Effector CD8-positive, alpha-beta T cell (primary cell): Measurements from ENCODE around the gene PRXL2B.
"Not testable (repeated sequence)": the region's sequence is repeated elsewhere in the genome, so short reads cannot be mapped to it uniquely, and the experiment has no call there.

Source experiments
- DNase-seq: peaks from one replicate; lab custom pipeline; 2025; lab: John Stamatoyannopoulos, UW

Gene PRXL2B

DNA sequence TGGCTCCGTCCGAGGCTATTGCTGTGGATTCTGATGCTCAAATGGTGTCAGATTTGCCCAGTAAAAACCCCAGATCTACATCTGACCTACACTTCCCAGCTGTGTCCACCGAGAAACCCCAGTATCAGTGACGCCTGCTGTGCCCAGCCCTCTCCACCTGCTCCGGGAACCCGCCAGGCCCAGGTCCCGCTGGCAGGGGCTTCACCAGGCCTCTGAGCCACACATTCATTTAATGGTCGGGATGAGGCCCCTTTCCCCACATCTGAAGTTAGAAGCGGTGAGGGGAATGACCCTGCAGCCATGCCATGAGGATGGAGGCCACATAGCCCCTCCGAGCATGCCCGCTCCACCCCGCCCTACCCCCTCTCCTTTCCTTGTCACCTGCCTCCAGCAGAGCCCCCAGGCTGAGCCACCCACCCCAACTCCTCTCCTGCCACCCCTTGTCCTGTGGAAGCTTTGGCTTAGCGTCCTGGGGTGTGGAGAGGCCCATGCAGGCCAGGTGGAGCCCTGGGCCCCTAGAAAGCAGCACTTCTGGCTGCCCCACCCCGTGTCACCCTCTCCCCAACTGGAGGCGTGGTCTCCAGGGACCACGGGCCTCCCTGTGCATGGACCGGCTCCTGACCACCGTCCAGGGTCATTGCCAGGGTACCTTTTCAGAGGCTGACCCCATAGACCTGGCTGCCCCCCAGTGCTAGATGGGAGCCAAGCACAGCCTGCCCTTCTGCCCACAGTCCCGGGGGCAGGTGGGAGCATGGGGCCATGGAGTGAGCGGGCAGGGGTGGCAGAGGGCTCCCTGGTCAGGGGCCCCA, 22.4 kb upstream of the PRXL2B start:
- DNase-seq = no peak

DNA sequence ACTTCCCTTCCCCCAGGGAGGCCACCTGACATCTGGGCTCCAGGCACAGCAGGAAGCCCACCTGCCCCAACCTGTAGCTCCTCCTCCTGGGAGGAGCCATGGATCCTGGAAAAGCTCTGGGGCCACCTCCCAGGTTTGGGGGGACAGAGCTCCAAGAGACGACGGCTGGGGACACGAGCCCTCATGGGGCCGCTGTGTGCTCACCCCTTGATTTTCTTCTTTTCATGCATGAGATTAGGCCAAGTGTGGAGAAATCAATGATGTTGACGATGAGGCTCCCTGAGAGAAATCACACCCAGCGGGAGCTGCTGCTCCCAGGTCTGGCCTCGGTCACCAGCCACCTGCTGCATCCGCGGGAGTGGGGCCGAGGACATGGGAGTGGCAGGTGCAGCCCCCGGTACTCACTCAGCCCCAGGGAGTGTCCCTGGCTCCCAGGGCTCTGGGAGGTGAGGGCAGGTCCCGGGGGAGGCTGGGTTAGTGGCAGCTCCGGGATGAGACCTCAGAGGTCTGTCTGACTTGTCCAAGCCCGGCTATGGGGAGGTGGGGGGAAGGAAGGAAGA, 21.7 kb upstream of the PRXL2B start:
- DNase-seq = no peak

- DNase-seq = no peak
Observed at GRCh38 chr1:2566101-2567045, 20.2 kb upstream of the PRXL2B start.

GRCh38 chr1:2567083-2567679, 19.4 kb upstream of the PRXL2B start:
- no peak for DNase-seq

- not testable (repeated sequence) for DNase-seq
Observed at GRCh38 chr1:2568187-2568816, 18.3 kb upstream of the PRXL2B start.

- no peak for DNase-seq
Observed at GRCh38 chr1:2569060-2569459, 17.5 kb upstream of the PRXL2B start.

- DNase-seq = not testable (repeated sequence)
Observed at GRCh38 chr1:2569703-2570102, 16.9 kb upstream of the PRXL2B start.

DNA sequence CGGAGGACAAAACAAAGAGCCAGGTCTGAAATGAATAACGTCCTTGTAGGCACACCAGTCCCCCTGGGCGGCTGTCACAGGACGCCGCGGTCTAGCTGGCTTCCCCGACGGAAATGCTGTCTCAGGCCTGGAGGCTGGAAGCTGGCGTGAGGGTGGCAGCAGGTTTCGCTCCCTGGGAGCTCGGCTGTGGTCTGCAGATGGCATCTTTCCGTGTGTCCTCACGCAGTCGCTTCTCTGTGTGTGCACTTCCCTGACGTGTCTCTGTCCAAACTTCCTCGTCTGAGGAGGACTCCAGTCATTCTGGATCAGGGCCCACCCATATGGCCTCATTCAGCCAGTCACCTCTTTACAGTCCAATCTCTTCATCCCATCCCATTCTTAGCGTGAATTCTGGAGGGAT, 16.2 kb upstream of the PRXL2B start:
- DNase-seq = no peak

DNA sequence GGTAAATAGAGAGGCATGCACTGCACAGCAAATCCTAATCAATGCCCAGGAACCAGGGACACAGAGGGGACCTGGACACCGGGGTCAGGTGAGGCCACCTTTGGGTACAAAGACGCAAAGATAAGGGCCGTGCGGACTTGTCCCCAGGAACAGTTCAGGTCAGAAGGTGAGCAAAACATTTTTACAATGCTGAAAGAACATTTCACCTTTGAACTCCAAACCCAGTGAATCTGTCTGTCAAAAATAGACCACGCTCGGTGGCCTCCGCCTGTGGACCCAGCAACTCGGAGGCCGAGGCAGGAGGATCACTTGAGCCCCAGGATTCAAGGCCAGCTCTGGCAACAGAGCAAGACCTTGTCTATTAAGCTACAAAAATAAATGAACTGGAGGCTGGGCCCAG, 15.2 kb upstream of the PRXL2B start:
- DNase-seq = no peak

GRCh38 chr1:2573250-2573920, 13.2 kb upstream of the PRXL2B start:
- DNase-seq = no peak

DNA sequence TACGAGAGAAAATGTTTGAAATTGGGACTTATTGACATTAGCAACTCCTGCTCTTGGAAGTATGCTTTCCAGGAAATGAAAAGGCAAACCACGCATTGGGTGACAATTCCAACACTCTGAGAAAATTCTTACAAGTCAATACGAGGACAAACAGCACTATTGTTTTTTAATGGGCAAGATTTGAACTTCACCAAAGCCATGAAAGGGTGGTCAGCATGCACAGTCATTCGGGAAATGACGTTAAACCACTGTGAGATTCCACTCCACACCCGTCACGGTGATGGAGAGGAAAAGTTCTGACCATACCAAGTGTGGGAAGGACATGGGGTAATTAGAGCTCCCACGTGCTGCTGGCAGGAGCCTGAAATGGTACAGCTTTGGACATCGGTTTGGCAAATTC, 12.2 kb upstream of the PRXL2B start:
- no peak for DNase-seq

DNA sequence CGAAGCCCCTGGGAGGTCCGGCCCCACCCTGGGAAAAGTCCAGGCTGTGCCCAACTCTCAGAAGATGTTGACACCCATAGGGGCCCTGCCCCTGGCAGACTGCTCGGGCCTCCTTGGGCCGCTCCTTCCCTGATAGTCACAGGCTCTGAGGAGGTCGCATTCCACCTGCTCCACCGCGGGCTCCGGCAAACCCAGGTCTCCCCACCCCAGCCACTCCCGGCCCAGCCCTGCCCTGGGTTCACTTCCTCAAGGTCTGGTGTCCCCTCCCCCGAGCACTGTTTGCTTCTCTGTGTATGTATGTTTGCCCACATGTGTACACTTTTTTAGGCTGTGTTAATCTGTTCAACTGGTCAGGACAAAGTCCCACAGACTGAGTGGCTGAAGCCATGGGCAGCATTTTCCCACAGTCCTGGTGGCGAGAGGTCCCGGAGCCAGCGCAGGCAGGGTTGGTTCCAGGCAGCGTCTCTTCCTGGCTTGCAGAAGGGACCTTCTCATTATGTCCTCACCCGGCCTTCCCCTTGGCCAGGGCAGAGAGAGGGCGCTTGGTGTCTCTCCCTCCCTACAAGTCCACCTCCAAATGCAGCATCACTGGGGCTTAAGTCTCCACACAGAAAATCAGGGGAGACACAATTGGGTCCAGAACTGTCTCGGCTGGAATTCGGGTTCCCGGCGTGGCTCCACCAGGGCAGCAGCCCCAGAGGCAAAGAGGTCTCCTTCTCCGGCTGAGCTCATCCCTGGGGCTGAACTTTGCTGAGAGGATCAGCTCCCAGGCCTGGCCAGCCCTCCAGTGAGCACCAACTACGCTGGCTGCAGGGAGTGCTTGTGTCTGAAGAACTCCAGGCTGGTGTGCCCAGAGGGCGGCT, 10.5 kb upstream of the PRXL2B start:
- DNase-seq = no peak

DNA sequence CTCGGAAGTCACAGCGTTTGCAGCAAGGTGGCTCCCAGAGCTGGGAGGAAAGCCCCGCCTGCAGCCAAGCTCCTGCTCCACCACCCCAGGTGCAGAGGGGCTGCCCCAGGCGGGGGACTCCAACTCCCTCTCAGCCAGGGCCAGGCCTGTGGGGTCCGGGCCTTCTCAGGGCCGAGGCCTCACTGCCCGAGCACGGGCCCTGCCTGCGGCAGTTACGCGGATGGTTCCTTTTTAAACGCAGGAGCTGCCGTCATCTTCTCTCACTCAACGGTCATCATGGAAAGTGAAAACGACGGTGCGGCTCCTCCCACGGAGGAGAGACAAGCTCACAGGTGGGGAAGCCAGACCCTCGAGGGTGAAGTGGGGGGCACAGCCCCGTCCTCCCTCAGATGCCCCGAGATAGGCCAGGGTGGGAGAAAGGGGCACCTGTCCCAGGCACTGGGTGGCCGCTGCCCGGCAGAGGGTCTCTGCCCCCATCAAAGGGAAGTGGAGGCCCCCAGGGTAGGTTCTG, 9.0 kb upstream of the PRXL2B start:
- DNase-seq = peak; percentile 22

DNA sequence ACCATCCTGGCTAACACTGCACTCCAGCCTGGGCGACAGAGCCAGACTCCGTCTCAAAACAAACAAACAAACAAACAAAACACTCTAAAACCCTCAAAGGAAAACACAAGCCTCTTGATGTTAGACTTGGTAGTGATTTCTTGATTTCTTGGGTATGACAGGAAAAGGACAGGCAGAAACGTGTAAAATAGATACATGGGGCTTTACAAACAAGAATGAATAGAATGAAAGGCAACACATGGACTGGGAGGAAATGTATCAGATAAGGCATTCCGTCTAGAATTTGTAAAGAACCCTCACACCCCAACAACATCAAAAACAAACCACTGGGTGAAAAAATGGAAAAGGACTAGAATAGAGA, 7.8 kb upstream of the PRXL2B start:
- DNase-seq = no peak

GRCh38 chr1:2580691-2581090, 5.9 kb upstream of the PRXL2B start:
- no peak for DNase-seq

DNA sequence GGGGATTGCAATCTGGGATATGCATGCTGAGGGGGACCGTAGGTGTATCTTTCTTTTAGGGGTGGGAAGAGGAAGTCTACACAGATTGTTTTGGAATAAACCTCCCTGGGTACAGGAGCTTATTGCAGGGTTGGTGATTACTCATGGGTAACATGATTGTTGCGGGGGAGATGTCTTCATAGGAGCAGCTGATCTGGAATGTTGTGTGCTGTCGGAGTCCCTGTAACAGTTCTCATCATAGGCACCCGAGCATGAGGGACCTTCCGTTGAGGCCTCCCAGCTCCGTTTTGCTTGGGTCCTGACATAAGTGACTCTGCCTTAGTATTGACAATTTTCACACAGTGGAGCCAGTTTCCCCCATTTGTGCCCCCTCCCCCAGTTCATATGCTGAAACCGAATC, 4.2 kb upstream of the PRXL2B start:
- DNase-seq = no peak

DNA sequence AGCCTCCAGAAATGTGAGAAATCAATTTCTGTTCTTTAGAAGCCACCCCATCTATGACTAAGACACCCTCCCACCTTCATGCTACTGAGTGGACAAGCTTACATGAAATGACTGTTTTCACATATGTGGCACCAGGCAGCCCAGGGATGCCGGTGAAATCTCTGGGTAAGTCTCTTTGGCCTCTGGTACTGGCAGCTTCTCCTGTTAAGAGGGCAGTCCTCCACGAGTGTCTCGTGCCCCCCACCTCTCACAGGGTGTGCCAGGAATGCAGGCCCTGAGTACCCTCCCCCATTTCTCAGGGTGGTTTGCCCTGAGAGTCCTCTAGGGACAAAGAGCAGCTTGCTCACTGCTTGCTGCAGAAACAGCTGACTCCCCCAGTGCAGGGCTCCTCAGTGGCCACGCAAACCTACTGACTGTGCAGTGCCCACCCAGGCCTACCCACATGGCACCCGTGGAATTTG, 3.2 kb upstream of the PRXL2B start:
- DNase-seq = no peak

DNA sequence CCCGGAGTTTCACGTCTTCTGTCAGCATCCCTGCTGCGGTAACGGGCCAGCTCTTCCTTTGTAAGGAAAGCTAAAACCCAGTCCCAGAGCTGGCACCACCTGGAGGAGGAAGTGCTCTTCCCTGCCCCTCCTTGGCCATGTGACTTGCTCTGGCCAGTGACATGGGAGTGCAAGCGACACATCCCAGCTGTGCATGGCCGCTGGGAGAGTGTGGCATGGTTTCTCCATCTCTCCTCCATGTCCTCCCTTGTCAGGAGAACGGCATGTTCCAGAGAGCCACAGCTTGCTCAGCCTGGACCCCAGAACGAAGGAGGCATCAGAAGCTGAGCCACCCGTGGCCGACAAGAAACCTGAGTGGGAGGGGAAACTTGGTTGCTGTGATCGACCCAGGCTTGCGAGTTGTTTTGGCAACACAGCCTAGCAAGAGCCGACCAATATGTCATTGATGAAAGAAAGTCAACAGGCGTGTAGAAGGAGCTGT, 2.7 kb upstream of the PRXL2B start:
- DNase-seq = no peak

DNA sequence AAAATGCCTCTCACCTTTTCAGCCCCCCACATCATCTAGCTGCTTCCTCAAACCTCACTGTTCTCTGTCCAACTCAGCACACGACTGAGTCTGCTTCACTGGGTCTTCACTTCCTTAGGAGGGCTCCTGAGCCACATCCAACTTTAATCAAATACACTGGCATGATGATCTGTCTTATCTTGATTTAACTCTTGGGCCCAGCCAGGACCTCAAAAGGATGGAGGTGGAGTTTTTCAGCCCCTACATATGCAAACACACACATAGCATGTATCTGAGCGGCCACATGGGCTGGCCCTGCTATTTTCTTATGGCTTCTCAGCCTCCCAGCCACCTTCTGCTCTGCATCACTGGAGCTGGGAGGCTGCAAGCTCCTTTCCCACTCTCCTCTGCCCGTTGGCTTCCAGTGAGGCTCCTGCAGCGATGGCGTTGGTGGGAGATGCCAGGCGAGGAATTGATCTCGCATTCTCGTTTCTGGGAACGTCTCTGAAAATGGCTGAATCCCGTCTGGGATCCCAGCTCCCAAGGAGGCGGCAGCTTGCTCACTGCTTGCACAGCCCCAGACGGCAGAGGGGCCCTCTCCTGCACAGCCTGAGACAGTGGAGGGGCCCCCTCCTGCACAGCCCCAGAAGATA, 1.8 kb upstream of the PRXL2B start:
- no peak for DNase-seq
